ENCODE measurements around the gene C2orf15. TPM values are rescaled to one million over a fixed set of nuclear protein-coding genes. Genes with fewer than 3 reads are reported as not detected.

C2orf15 gene
- total RNA-seq, 3 donors from 2014 or later: 1.3 to 3.6 (median 3.5) TPM

- intact Hi-C loops (cut with DNase I, micrococcal nuclease): no loop called here
- peak within 1 kb of the TSS; percentile 38 for H3K4me3 ChIP-seq
- no peaks in the 10 kb centered on the region for H3K36me3 ChIP-seq (ENCODE audit: low read depth)
- peak; percentile 93 to 97 (median 93) for DNase-seq
- ATAC-seq: peak; percentile 99
- no peaks in the 10 kb centered on the region for H3K9me3 ChIP-seq
- no peak for TF ChIP-seq CTCF (IDR thresholded peaks at IDR 0.05)
- peaks cover 13% of the 10 kb centered on the region for H3K4me1 ChIP-seq (ENCODE audit: low read depth)
Measured at GRCh38 chr2:99154643-99155536, 13.4 kb downstream of the C2orf15 start, which contains the start of the genes LIPT1 and TSGA10. LIPT1 (plus strand) TSS chr2:99154967; CDS start chr2:99161958, 6,991 bp downstream. TSGA10 (minus strand) TSS chr2:99154942; CDS start chr2:99109439, 45,503 bp downstream.

GRCh38 chr2:99156891-99157290, 15.4 kb downstream of the C2orf15 start:
- H3K4me3 ChIP-seq: no peak overlapping the region
- H3K4me1 ChIP-seq (ENCODE audit: low read depth): peaks cover 13% of the 10 kb centered on the region
- ATAC-seq (no peak), DNase-seq (no peak)
- no peaks in the 10 kb centered on the region for H3K9me3 ChIP-seq
- no peaks in the 10 kb centered on the region for H3K36me3 ChIP-seq (ENCODE audit: low read depth)
- TF ChIP-seq CTCF (IDR thresholded peaks at IDR 0.05): no peak
- intact Hi-C loops (cut with DNase I, micrococcal nuclease): no loop called here

- TF ChIP-seq CTCF (IDR thresholded peaks at IDR 0.05): no peak
- no peak for DNase-seq
- ATAC-seq: no peak
- H3K36me3 ChIP-seq (ENCODE audit: low read depth): no peaks in the 10 kb centered on the region
- no peak overlapping the region for H3K4me3 ChIP-seq
- intact Hi-C loops (cut with DNase I, micrococcal nuclease): no loop called here
- peaks cover 13% of the 10 kb centered on the region for H3K4me1 ChIP-seq (ENCODE audit: low read depth)
- H3K9me3 ChIP-seq: no peaks in the 10 kb centered on the region
Measured at GRCh38 chr2:99158599-99158998, 17.1 kb downstream of the C2orf15 start.

- H3K4me1 ChIP-seq (ENCODE audit: low read depth): peaks cover 8% of the 10 kb centered on the region
- ATAC-seq (no peak), DNase-seq (no peak)
- TF ChIP-seq CTCF (IDR thresholded peaks at IDR 0.05): no peak
- no peaks in the 10 kb centered on the region for H3K36me3 ChIP-seq (ENCODE audit: low read depth)
- intact Hi-C loops (cut with DNase I, micrococcal nuclease): no loop called here
- no peak overlapping the region for H3K4me3 ChIP-seq
- no peaks in the 10 kb centered on the region for H3K9me3 ChIP-seq
Measured at GRCh38 chr2:99159594-99159993, 18.1 kb downstream of the C2orf15 start.

GRCh38 chr2:99166218-99166617, 24.7 kb downstream of the C2orf15 start:
- Histone ChIP-seq H3K9me3 (no peaks in the 10 kb centered on the region), H3K4me1 (ENCODE audit: low read depth) (no peaks in the 10 kb centered on the region), H3K4me3 (no peak overlapping the region), H3K36me3 (ENCODE audit: low read depth) (no peaks in the 10 kb centered on the region)
- TF ChIP-seq CTCF (IDR thresholded peaks at IDR 0.05): no peak
- no peak for ATAC-seq
- intact Hi-C loops (cut with DNase I, micrococcal nuclease): no loop called here
- no peak for DNase-seq

All from mucosa of descending colon (tissue), 3 donors.